HepG2 (cell line): ENCODE results near the gene OR51D1. TPM values are rescaled to one million over a fixed set of nuclear protein-coding genes. Genes with fewer than 3 reads are reported as not detected.

ENCODE experiments used
- ATAC-seq: fragments of 200-7000 bp; cut with Tn5 transposase; 3 replicates; pipeline ENCODE4 v1.9.1; 2020; ENCODE audit warnings: mild to moderate bottlenecking, moderate library complexity
- BruUV-seq: library from RNA; stranded (reverse); fragments of 400-500 nt; replicated peaks from 2 replicates; lab custom pipeline; 2021; lab: Mats Ljungman, UMichigan
- CTCF ChIA-PET: fragments of 300-600 bp; formaldehyde crosslinking; extraction: SDS; loops from one replicate; lab custom pipeline; 2021; ENCODE audit warnings: low total read pairs, inconsistent platforms, low intra/inter-chr PET ratio; lab: Yijun Ruan, JAX
- POLR2A ChIA-PET: fragments of 350-600 bp; sonication (Branson Sonifier 250); formaldehyde crosslinking; loops from one replicate; lab custom pipeline; 2020; ENCODE audit warnings: antibody characterized with exemption, inconsistent platforms; lab: Yijun Ruan, JAX
- DNase-seq: peaks from one replicate; pipeline ENCODE4 v3.0.0-alpha.2; 2015; ENCODE audit warnings: low spot score
- FAIRE-seq: peaks from 3 replicates; lab custom pipeline; 2011; peaks lifted over from hg19 to GRCh38; lab: Jason Lieb, UNC
- H2AFZ ChIP-seq: one replicate; pipeline ENCODE4 v1.6.1; 2011; ENCODE audit warnings: low read length, inconsistent platforms
- H3K27ac ChIP-seq: fragments of 300-600 bp; 3 replicates; pipeline ENCODE4 v1.8.0; 2011; ENCODE audit warnings: mixed run types, mild to moderate bottlenecking, mixed read lengths, low read length, inconsistent platforms; ENCODE audit not compliant: insufficient read depth; ENCODE audit errors: extremely low read length
- H3K27me3 ChIP-seq, 2 experiments: fragments of 200-600 bp in 1 of 2; 2 replicates in 1 of 2; 3 replicates in 1 of 2; pipeline versions ENCODE4 v1.6.0 to v1.8.0; 2011; ENCODE audit warnings: low read length in 2 of 2, mild to moderate bottlenecking in 2 of 2, moderate library complexity in 2 of 2, inconsistent platforms in 1 of 2; ENCODE audit not compliant: insufficient read depth in 2 of 2, control insufficient read depth in 1 of 2
- H3K36me3 ChIP-seq, 2 experiments: fragments of 200-600 bp in 1 of 2; replicated peaks in 1 of 2; 2 replicates in 1 of 2; 3 replicates in 1 of 2; pipeline versions ENCODE4 v1.5.1 to v1.8.0; 2011; ENCODE audit warnings: low read length in 2 of 2, inconsistent platforms in 1 of 2; ENCODE audit not compliant: insufficient read depth in 2 of 2, control insufficient read depth in 1 of 2
- H3K4me1 ChIP-seq: 2 replicates; pipeline ENCODE4 v1.5.1; 2012; ENCODE audit warnings: low read length, inconsistent platforms; ENCODE audit not compliant: insufficient read depth
- H3K4me2 ChIP-seq: 2 replicates; pipeline ENCODE4 v1.6.0; 2011; ENCODE audit warnings: low read depth, low read length, inconsistent platforms
- H3K4me3 ChIP-seq, 3 experiments: fragments of 200-600 bp in 1 of 3; sonication (generic), shearing (Covaris generic) in 1 of 3; replicated peaks in 1 of 3; 2 replicates each; pipeline ENCODE4 v1.5.1; 2011 to 2016; ENCODE audit warnings: low read length in 3 of 3, inconsistent platforms in 2 of 3, low read depth in 2 of 3, mild to moderate bottlenecking in 2 of 3, control low read depth in 1 of 3, mixed read lengths in 1 of 3; ENCODE audit not compliant: insufficient read depth in 1 of 3
- H3K79me2 ChIP-seq: one replicate; pipeline ENCODE4 v1.6.1; 2011; ENCODE audit warnings: low read length, inconsistent platforms; ENCODE audit not compliant: insufficient read depth
- H3K9ac ChIP-seq: 2 replicates; pipeline ENCODE4 v1.6.0; 2011; ENCODE audit warnings: mild to moderate bottlenecking, low read depth, low read length, inconsistent platforms; ENCODE audit not compliant: insufficient read depth
- H3K9me3 ChIP-seq: 2 replicates; pipeline ENCODE4 v1.5.1; 2012; ENCODE audit warnings: mild to moderate bottlenecking, low read length
- H4K20me1 ChIP-seq: 2 replicates; pipeline ENCODE4 v1.6.0; 2011; ENCODE audit warnings: inconsistent platforms, mild to moderate bottlenecking, low read length, moderate library complexity; ENCODE audit not compliant: insufficient read depth
- ARID2 ChIP-seq: sonication (generic); formaldehyde crosslinking; IDR thresholded peaks from 2 replicates; pipeline ENCODE4 v1.8.1; 2022; ENCODE audit warnings: mild to moderate bottlenecking, missing genetic modification reagents, borderline replicate concordance
- KAT2B ChIP-seq: fragments of 150-350 bp; IDR thresholded peaks from 2 replicates; pipeline ENCODE4 v1.6.1; 2014; ENCODE audit warnings: low read depth, low read length, borderline replicate concordance
- MED8 ChIP-seq: sonication (generic); formaldehyde crosslinking; IDR thresholded peaks from 2 replicates; pipeline ENCODE4 v1.8.1; 2023; ENCODE audit warnings: mild to moderate bottlenecking, missing genetic modification reagents; ENCODE audit not compliant: insufficient replicate concordance
- NCOA5 ChIP-seq: sonication (generic); formaldehyde crosslinking; IDR thresholded peaks from 2 replicates; pipeline ENCODE4 v1.4.0; 2020; ENCODE audit warnings: missing genetic modification reagents
- RBAK ChIP-seq: sonication (generic); formaldehyde crosslinking; IDR thresholded peaks from 2 replicates; pipeline ENCODE4 v1.5.1; 2020; ENCODE audit warnings: mild to moderate bottlenecking, missing genetic modification reagents
- RELA ChIP-seq: sonication (generic); formaldehyde crosslinking; IDR thresholded peaks from 2 replicates; pipeline ENCODE4 v1.4.0; 2020; ENCODE audit warnings: missing genetic modification reagents
- ZNF160 ChIP-seq: sonication (generic); formaldehyde crosslinking; IDR thresholded peaks from 2 replicates; pipeline ENCODE4 v1.8.0; 2022; ENCODE audit warnings: mild to moderate bottlenecking, inconsistent platforms, missing genetic modification reagents
- ZNF460 ChIP-seq: sonication (generic); formaldehyde crosslinking; IDR thresholded peaks from 2 replicates; pipeline ENCODE4 v1.5.1; 2020; ENCODE audit warnings: missing genetic modification reagents, mild to moderate bottlenecking, borderline replicate concordance
- ZNF790 ChIP-seq: sonication (generic); formaldehyde crosslinking; IDR thresholded peaks from 2 replicates; pipeline ENCODE4 v1.8.0; 2022; ENCODE audit warnings: missing genetic modification reagents, mild to moderate bottlenecking, borderline replicate concordance
- ZSCAN12 ChIP-seq: sonication (generic); formaldehyde crosslinking; IDR thresholded peaks from 2 replicates; pipeline ENCODE4 v1.9.0; 2021; ENCODE audit warnings: mild to moderate bottlenecking, missing genetic modification reagents
- WGBS: methylation state at CpG from one replicate; pipeline ENCODE4 v1.1.6; 2017; ENCODE audit warnings: low lambda C conversion rate; 5-methylcytosine and 5-hydroxymethylcytosine counted together
- in situ Hi-C: cut with HindIII; loops from 2 replicates; pipeline ENCODE4 v1.10.0; 2017; ENCODE audit warnings: low pct_unique_long_range_greater_than_20kb; ENCODE audit not compliant: extremely low pct_ligation_motif_present
- intact Hi-C: fragments of 100-400 bp; cut with micrococcal nuclease; formaldehyde crosslinking; loops from one replicate; pipeline ENCODE4 v1.10.0; 2022; ENCODE audit not compliant: unreplicated experiment
- polyA plus RNA-seq, 8 experiments: library from polyadenylated mRNA; depleted of rRNA in 3 of 8; stranded (reverse) in 7 of 8; unstranded in 1 of 8; fragments of >200 nt; fragmentation: Illumina TruSeq in 4 of 8; extraction: Trizol in 4 of 8; gene quantifications; 2 replicates each; pipeline versions ENCODE4 v1.2.1 to v1.2.3, GENCODE V29; 2011 to 2016; ENCODE audit warnings: low read depth in 4 of 8, missing spikeins in 1 of 8, mixed read lengths in 1 of 8; ENCODE audit not compliant: insufficient read depth in 1 of 8
- total RNA-seq, 5 experiments: library from RNA; depleted of rRNA; stranded (reverse); fragments of >200 nt; fragmentation: Illumina TruSeq; extraction: Trizol; gene quantifications; 2 replicates each; pipeline ENCODE4 v1.2.3, GENCODE V29; 2016; ENCODE audit warnings: low read depth in 1 of 5
- TF ChIP-seq, protein P1 (sequence below): sonication (generic); formaldehyde crosslinking; IDR thresholded peaks from 2 replicates; pipeline ENCODE4 v1.9.0; 2021; ENCODE audit warnings: missing genetic modification reagents, borderline replicate concordance
- TF ChIP-seq, protein P2 (sequence below), 2 experiments: fragments of 450-650 bp in 1 of 2; sonication (generic) in 1 of 2; formaldehyde crosslinking; IDR thresholded peaks; 2 replicates each; pipeline versions ENCODE4 v1.5.0 to v1.8.0; 2020 to 2022; ENCODE audit warnings: mild to moderate bottlenecking in 1 of 2, missing genetic modification reagents in 1 of 2
- TF ChIP-seq, protein P3 (sequence below): sonication (generic); formaldehyde crosslinking; IDR thresholded peaks from 2 replicates; pipeline ENCODE4 v1.8.0; 2023; ENCODE audit warnings: mild to moderate bottlenecking, missing genetic modification reagents
- TF ChIP-seq, protein P4 (sequence below): sonication (generic); formaldehyde crosslinking; IDR thresholded peaks from 2 replicates; pipeline ENCODE4 v1.5.0; 2020; ENCODE audit warnings: mild to moderate bottlenecking, missing genetic modification reagents, moderate library complexity

Gene OR51D1
- total and polyA plus RNA-seq, 2 of the 13 experiments (the other 11 are each of a cell fraction or from before 2014, with no cell fraction given) = not detected

DNA sequence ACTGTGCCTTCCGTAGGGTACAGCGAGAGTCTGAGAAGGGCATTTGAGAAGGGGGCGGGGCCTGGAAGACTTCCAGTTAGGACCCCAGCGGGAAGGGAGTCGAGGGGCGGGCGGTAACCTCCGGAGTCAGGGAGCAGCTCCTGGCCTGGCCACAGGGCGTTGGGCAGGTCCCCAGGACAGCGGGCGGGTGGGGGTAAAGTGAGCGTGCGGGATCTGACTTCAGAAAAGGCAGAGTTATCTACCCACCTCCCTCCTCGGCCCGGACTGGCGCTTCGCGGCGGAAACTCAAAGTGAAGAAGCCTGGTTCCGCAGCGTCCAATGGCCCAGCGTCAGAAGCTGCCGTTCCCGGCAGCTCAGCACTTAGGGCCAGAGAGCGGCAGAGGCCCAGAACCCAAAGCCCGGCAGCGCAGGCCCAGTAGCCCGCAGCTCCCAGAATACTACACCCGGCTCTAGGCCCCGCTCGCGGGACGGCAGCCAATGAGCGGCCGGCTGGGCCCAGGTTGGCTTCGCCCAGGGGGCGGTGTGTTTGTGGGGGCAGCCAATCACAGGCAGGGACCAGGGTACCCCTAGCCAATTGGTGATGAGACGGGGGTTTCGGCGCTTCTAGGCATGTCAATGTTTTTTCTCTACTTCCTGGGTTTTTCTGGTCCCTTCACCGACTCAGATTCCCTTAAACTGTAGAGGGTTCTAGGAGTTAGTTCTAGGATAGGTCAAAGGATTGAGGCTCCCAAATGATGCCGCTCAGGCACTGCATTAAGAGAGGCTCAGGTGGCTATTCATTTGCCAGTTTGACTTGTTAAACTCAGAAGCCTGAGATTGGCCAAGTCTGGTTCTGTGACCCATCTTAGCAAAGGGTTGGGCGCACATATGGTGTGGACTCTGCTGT lies 29.3 kb upstream of the OR51D1 start, which contains the start of gene TRIM68 (continued):
- TF ChIP-seq, protein P1, sequence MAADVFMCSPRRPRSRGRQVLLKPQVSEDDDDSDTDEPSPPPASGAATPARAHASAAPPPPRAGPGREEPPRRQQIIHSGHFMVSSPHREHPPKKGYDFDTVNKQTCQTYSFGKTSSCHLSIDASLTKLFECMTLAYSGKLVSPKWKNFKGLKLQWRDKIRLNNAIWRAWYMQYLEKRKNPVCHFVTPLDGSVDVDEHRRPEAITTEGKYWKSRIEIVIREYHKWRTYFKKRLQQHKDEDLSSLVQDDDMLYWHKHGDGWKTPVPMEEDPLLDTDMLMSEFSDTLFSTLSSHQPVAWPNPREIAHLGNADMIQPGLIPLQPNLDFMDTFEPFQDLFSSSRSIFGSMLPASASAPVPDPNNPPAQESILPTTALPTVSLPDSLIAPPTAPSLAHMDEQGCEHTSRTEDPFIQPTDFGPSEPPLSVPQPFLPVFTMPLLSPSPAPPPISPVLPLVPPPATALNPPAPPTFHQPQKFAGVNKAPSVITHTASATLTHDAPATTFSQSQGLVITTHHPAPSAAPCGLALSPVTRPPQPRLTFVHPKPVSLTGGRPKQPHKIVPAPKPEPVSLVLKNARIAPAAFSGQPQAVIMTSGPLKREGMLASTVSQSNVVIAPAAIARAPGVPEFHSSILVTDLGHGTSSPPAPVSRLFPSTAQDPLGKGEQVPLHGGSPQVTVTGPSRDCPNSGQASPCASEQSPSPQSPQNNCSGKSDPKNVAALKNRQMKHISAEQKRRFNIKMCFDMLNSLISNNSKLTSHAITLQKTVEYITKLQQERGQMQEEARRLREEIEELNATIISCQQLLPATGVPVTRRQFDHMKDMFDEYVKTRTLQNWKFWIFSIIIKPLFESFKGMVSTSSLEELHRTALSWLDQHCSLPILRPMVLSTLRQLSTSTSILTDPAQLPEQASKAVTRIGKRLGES (CRISPR knock-in tag) = no peak
- no peak for TF ChIP-seq MED8 (CRISPR knock-in tag)
- TF ChIP-seq NCOA5 = no peak
- TF ChIP-seq RELA (CRISPR knock-in tag) = no peak
- no peak for TF ChIP-seq ZNF160 (CRISPR knock-in tag)

DNA sequence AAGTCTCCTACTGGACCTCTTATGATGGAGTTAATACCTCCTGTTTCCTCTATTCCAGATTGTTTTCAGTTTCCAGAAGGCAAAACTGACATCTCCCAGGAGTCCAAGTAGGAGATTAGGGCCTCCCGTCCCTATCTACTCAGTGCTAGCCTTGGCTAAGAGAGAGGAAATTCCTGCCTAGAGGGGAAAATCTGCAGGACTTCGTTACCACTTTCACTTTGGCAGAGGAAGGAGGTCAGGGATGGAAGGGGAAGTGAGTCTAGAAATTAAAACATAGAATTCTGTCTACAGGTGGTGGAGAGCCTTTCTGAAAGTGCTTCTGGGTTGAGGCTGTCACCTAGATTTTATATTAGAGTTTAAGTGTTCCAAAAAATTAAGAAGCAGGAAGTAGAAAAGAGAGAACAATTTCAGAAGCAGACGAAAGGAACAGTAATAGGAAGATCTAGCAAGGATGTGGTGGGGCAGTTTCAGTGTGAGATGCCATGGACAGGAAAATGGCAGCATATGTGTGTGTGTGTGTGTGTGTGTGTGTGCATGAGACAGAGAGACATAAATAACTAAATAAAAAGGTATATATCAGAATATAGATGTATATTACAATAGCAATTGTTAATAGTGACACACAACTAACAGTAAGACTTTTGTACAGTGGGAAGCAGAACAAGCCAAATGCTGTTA lies 26.9 kb upstream of the OR51D1 start:
- no peaks in the 10 kb centered on the region for H3K4me1 ChIP-seq
- BruUV-seq = no TSS peak
- no peak for ATAC-seq
- H3K79me2 ChIP-seq = no peaks in the 10 kb centered on the region
- no peak overlapping the region for H3K27ac ChIP-seq
- intact Hi-C loops (no loop called here), in situ Hi-C loops (no loop called here)
- FAIRE-seq = no peak
- no peak overlapping the region for H3K9ac ChIP-seq
- H3K4me3 ChIP-seq = no peak overlapping the region
- no peak for DNase-seq
- H2AFZ ChIP-seq = no peak overlapping the region
- no peaks in the 10 kb centered on the region for H4K20me1 ChIP-seq
- no peak overlapping the region for H3K4me2 ChIP-seq
- CTCF ChIA-PET = no interaction called here
- H3K27me3 ChIP-seq = peaks cover 0 to 20% of the 10 kb centered on the region in 2 experiments; a peak in 1 of 5 replicates
- 6% methylated on average over 3 of the region's 3 CpGs for WGBS
- H3K9me3 ChIP-seq = no peaks in the 10 kb centered on the region
- POLR2A ChIA-PET = no interaction called here
- no peaks in the 10 kb centered on the region for H3K36me3 ChIP-seq
- TF ChIP-seq, protein P2, sequence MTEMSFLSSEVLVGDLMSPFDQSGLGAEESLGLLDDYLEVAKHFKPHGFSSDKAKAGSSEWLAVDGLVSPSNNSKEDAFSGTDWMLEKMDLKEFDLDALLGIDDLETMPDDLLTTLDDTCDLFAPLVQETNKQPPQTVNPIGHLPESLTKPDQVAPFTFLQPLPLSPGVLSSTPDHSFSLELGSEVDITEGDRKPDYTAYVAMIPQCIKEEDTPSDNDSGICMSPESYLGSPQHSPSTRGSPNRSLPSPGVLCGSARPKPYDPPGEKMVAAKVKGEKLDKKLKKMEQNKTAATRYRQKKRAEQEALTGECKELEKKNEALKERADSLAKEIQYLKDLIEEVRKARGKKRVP (CRISPR knock-in tag; IDR thresholded peaks at IDR 0.05) = no peak
- TF ChIP-seq ZNF790 = no peak
- TF ChIP-seq, protein P3, sequence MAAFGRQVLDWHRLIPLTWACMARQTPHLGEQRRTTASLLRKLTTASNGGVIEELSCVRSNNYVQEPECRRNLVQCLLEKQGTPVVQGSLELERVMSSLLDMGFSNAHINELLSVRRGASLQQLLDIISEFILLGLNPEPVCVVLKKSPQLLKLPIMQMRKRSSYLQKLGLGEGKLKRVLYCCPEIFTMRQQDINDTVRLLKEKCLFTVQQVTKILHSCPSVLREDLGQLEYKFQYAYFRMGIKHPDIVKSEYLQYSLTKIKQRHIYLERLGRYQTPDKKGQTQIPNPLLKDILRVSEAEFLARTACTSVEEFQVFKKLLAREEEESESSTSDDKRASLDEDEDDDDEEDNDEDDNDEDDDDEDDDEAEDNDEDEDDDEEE (CRISPR knock-in tag) = no peak
- no peak for TF ChIP-seq ARID2
- no peak for TF ChIP-seq RBAK (CRISPR knock-in tag)
- no peak for TF ChIP-seq ZNF460
- no peak for TF ChIP-seq KAT2B
- TF ChIP-seq, protein P4, sequence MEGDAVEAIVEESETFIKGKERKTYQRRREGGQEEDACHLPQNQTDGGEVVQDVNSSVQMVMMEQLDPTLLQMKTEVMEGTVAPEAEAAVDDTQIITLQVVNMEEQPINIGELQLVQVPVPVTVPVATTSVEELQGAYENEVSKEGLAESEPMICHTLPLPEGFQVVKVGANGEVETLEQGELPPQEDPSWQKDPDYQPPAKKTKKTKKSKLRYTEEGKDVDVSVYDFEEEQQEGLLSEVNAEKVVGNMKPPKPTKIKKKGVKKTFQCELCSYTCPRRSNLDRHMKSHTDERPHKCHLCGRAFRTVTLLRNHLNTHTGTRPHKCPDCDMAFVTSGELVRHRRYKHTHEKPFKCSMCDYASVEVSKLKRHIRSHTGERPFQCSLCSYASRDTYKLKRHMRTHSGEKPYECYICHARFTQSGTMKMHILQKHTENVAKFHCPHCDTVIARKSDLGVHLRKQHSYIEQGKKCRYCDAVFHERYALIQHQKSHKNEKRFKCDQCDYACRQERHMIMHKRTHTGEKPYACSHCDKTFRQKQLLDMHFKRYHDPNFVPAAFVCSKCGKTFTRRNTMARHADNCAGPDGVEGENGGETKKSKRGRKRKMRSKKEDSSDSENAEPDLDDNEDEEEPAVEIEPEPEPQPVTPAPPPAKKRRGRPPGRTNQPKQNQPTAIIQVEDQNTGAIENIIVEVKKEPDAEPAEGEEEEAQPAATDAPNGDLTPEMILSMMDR (CRISPR knock-in tag) = no peak
- no peak for TF ChIP-seq ZSCAN12 (CRISPR knock-in tag)
